ENCODE results near the gene SPTY2D1.

GRCh38 chr11:18567081-18567480, 67.1 kb downstream of the SPTY2D1 start:
- TF ChIP-seq POLR2A (IDR thresholded peaks at IDR 0.05) (no peak), CTCF (IDR thresholded peaks at IDR 0.05) (no peak)
